Measurements from ENCODE around the gene AKAP13.
"Not testable (repeated sequence)": the region's sequence is repeated elsewhere in the genome, so short reads cannot be mapped to it uniquely, and the experiment has no call there.

The AKAP13 gene

DNA sequence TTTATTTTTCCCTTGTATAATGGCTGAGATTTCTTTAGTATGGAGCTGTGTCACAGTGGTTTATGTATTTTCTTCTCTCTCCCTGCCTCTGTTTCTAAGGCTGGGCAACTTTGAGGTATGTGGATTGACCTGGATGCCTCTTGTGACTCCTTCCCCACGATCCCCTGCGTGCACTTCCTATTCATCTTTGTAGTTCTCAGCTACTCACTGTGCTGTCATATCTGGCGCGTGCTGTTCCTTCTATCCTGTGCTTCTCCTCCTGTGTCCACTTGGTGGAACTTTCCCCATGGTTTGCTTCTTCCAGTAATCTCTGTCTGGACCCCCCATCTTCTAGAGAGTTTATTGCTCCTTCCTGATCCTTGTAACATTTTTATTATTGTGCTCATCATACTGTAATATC, 97.3 kb downstream of the AKAP13 start:
- TF ChIP-seq SUZ12 (IDR thresholded peaks at IDR 0.05) (no peak), TARDBP (IDR thresholded peaks at IDR 0.05) (no peak), ELF4 (IDR thresholded peaks at IDR 0.05) (no peak)
- DNase-seq (ENCODE audit: extremely low spot score): peak; percentile 29
- ChIA-PET CTCF (interaction anchor here (0.5 to 1.0 kb wide), 3 partner anchors 8 to 20 kb away, joined by 3 to 4 read pairs (median 4); no protein-coding TSS in a partner anchor), POLR2A (interaction anchor here (0.9 kb wide), 1 partner anchor 12 kb away, joined by 3 read pairs; no protein-coding TSS in a partner anchor)

- POLR2A ChIA-PET: interaction anchor here (1.2 kb wide), 1 partner anchor 99 kb away, joined by 4 read pairs; the partner anchor contains the start of gene AKAP13
- no peak for TF ChIP-seq ZNF384 (IDR thresholded peaks at IDR 0.05)
- no peak for TF ChIP-seq LEF1 (IDR thresholded peaks at IDR 0.05; ENCODE audit: borderline replicate concordance)
- TF ChIP-seq BHLHE40 (IDR thresholded peaks at IDR 0.05; ENCODE audit: borderline replicate concordance): no peak
- no peak for TF ChIP-seq ARNT (IDR thresholded peaks at IDR 0.05)
- TF ChIP-seq FOXA1 (IDR thresholded peaks at IDR 0.05): no peak
- no peak for TF ChIP-seq CTBP1 (IDR thresholded peaks at IDR 0.05; ENCODE audit: borderline replicate concordance)
- no peak for TF ChIP-seq PKNOX1 (IDR thresholded peaks at IDR 0.05)
- TF ChIP-seq TARDBP (IDR thresholded peaks at IDR 0.05): no peak
- no peak for TF ChIP-seq FOXK2 (IDR thresholded peaks at IDR 0.05)
- TF ChIP-seq FOXM1 (IDR thresholded peaks at IDR 0.05; ENCODE audit: borderline replicate concordance): no peak
- DNase-seq (ENCODE audit: extremely low spot score): no peak
- CTCF ChIA-PET: interaction anchor here (0.6 kb wide), 1 partner anchor 649 kb away, joined by 4 read pairs; no protein-coding TSS in a partner anchor
These were observed 98.8 kb downstream of the AKAP13 start for GRCh38 chr15:85479071-85479647.

GRCh38 chr15:85480923-85481322, 100.5 kb downstream of the AKAP13 start:
- TF ChIP-seq ELF4 (IDR thresholded peaks at IDR 0.05) (no peak), HDGF (IDR thresholded peaks at IDR 0.05; ENCODE audit: borderline replicate concordance) (no peak), CTBP1 (IDR thresholded peaks at IDR 0.05; ENCODE audit: borderline replicate concordance) (no peak), ZNF384 (IDR thresholded peaks at IDR 0.05) (no peak), NFRKB (IDR thresholded peaks at IDR 0.05) (no peak), PKNOX1 (IDR thresholded peaks at IDR 0.05) (no peak), FOXA1 (IDR thresholded peaks at IDR 0.05) (no peak), TARDBP (IDR thresholded peaks at IDR 0.05) (no peak), SUZ12 (IDR thresholded peaks at IDR 0.05) (no peak), BHLHE40 (IDR thresholded peaks at IDR 0.05; ENCODE audit: borderline replicate concordance) (no peak), L3MBTL2 (conservative IDR thresholded peaks at IDR 0.05) (no peak)
- POLR2A ChIA-PET: no interaction called here
- CTCF ChIA-PET: no interaction called here
- DNase-seq (ENCODE audit: extremely low spot score): no peak

DNA sequence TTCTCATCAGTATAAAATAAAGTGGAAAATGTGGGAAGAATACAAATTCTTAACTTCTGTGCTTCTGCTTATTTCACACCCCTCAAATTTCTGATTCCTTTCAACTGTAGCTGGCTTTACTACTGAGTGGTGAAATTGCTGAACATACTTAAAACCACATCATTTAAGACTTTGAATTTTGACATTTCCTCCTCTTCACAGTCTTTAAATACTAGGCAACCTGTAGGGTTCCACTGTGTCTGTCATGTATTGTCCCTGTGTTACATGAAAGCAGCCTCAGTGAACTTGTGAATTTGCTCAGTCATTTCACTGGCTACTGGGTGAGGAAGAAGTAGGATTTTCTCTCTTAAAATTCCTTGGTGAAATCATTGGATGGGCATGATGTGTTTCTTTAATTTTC, 101.1 kb downstream of the AKAP13 start:
- POLR2A ChIA-PET; DNase-seq (ENCODE audit: extremely low spot score); CTCF ChIA-PET: not testable (repeated sequence)

DNA sequence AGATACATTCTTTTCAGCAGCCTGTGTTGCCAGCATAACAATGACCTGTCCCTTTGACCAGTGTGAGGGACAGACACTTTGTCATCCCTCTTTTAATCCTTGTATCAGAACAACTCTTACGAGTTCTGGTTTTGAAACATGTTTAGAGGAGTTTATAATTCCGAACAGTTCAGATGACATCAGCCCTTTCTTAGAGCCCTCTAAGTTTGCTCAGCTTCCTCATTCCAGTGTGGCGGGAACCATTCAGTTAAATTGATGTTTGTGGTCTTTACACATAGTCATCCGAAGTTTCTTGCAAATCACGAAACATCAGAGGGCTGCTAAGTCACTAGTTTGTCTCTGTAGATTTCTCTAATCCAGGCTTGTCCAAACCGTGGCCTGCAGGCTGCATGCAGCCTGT, 102.5 kb downstream of the AKAP13 start:
- DNase-seq (ENCODE audit: extremely low spot score): no peak
- TF ChIP-seq CTBP1 (IDR thresholded peaks at IDR 0.05; ENCODE audit: borderline replicate concordance): no peak
- TF ChIP-seq NFRKB (IDR thresholded peaks at IDR 0.05): no peak
- no peak for TF ChIP-seq FOXM1 (IDR thresholded peaks at IDR 0.05; ENCODE audit: borderline replicate concordance)
- no peak for TF ChIP-seq ZNF384 (IDR thresholded peaks at IDR 0.05)
- TF ChIP-seq SUZ12 (IDR thresholded peaks at IDR 0.05): no peak
- TF ChIP-seq FOXK2 (IDR thresholded peaks at IDR 0.05): no peak
- TF ChIP-seq TARDBP (IDR thresholded peaks at IDR 0.05): no peak
- no peak for TF ChIP-seq FOXA1 (IDR thresholded peaks at IDR 0.05)
- no peak for TF ChIP-seq SP1 (IDR thresholded peaks at IDR 0.05)
- TF ChIP-seq HDGF (IDR thresholded peaks at IDR 0.05; ENCODE audit: borderline replicate concordance): no peak
- no peak for TF ChIP-seq PKNOX1 (IDR thresholded peaks at IDR 0.05)
- POLR2A ChIA-PET: no interaction called here
- CTCF ChIA-PET: no interaction called here

DNA sequence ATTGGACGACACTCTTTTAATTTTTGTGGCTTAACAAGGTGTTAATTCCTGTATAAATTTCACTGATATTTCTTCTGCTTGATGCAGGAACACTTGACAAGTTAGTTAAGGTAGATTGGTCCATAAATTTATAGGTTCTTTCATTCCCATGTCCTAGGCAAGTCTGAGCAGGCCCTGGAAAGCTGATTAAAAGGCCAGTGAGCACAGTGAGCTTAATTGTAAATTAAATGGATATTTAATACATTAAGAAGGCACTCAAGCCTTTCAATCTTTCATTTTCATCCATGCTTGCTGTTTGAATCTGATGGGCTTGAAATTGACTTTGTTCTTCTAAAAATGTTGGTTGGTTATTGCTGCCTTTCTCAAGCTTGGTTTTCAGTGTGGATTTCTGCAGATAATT, 103.6 kb downstream of the AKAP13 start:
- CTCF ChIA-PET; DNase-seq (ENCODE audit: extremely low spot score); POLR2A ChIA-PET: not testable (repeated sequence)

DNA sequence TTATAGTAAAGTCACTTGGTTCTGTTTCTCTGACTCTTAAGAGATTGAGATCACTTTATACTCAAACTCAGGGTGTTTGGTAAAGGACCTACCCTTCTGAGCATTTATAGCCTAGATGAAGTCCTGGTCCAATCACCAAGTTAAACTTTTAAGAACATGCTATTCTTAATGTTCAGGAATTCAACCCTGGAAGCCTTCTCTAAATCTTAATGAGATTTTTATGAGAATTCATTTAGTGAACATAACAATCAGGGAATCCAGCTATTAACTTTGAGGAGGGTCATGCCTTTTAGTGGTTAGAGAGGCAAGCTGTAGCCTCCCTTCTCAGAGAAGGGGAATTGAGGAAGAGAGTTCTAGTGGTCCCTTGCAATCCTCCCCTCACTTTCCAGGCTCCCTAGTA, 104.5 kb downstream of the AKAP13 start:
- DNase-seq (ENCODE audit: extremely low spot score); POLR2A ChIA-PET: not testable (repeated sequence)
- CTCF ChIA-PET: interaction anchor here (1.1 to 1.8 kb wide), 3 partner anchors 12 to 188 kb away, joined by 3 to 5 read pairs (median 3); no protein-coding TSS in a partner anchor

Data from HEK293T (cell line).